MM.1S (cell line): Measurements from ENCODE around the gene PUS1.
A peak's percentile ranks its signal among the peaks of the same experiment; 100 is the strongest.

ENCODE experiments used
- DNase-seq: peaks from one replicate; pipeline ENCODE4 v3.0.0-alpha.2; 2015
- H2AFZ ChIP-seq: fragments of 300-600 bp; sonication (generic); 2 replicates; pipeline ENCODE4 v1.6.0; 2016; ENCODE audit warnings: antibody characterized with exemption, low read length
- H3F3A ChIP-seq: fragments of 300-600 bp; sonication (generic); 2 replicates; pipeline ENCODE4 v1.6.1; 2016; ENCODE audit warnings: mild to moderate bottlenecking, antibody characterized with exemption, low read length, moderate library complexity, mixed read lengths; ENCODE audit not compliant: insufficient read depth
- H3K27ac ChIP-seq: fragments of 300-600 bp; sonication (generic); 2 replicates; pipeline ENCODE4 v1.5.1; 2016; ENCODE audit warnings: mild to moderate bottlenecking, low read length
- H3K27me3 ChIP-seq: fragments of 300-600 bp; sonication (generic); replicated peaks from 2 replicates; pipeline ENCODE4 v1.6.0; 2016; ENCODE audit warnings: low read length; ENCODE audit not compliant: insufficient read depth
- H3K36me3 ChIP-seq: fragments of 300-600 bp; sonication (generic); replicated peaks from 2 replicates; pipeline ENCODE4 v1.6.1; 2016; ENCODE audit warnings: mild to moderate bottlenecking, low read length, mixed read lengths; ENCODE audit not compliant: insufficient read depth
- H3K4me1 ChIP-seq: fragments of 300-600 bp; sonication (generic); 2 replicates; pipeline ENCODE4 v1.6.1; 2016; ENCODE audit warnings: low read length, mixed read lengths
- H3K4me2 ChIP-seq: fragments of 300-600 bp; sonication (generic); 2 replicates; pipeline ENCODE4 v1.6.0; 2016; ENCODE audit warnings: low read depth, low read length
- H3K4me3 ChIP-seq: fragments of 300-600 bp; sonication (generic); 2 replicates; pipeline ENCODE4 v1.5.1; 2016; ENCODE audit warnings: low read length, mixed read lengths
- H3K79me2 ChIP-seq: fragments of 300-600 bp; sonication (generic); 2 replicates; pipeline ENCODE4 v1.6.1; 2016; ENCODE audit warnings: mixed run types, low read length, mixed read lengths
- H3K9ac ChIP-seq: fragments of 300-600 bp; sonication (generic); 2 replicates; pipeline ENCODE4 v1.6.1; 2016; ENCODE audit warnings: low read length, mixed read lengths
- H3K9me2 ChIP-seq: fragments of 300-600 bp; sonication (generic); replicated peaks from 2 replicates; pipeline ENCODE4 v1.6.1; 2016; ENCODE audit warnings: mild to moderate bottlenecking, low read length, mixed read lengths; ENCODE audit not compliant: insufficient read depth
- H3K9me3 ChIP-seq: fragments of 300-600 bp; sonication (generic); replicated peaks from 2 replicates; pipeline ENCODE4 v1.6.1; 2016; ENCODE audit warnings: mild to moderate bottlenecking, low read length, mixed read lengths; ENCODE audit not compliant: insufficient read depth
- H4K20me1 ChIP-seq: fragments of 300-600 bp; sonication (generic); 2 replicates; pipeline ENCODE4 v1.6.1; 2016; ENCODE audit warnings: mild to moderate bottlenecking, low read length, moderate library complexity, mixed read lengths; ENCODE audit not compliant: insufficient read depth
- EZH2 ChIP-seq: fragments of 300-600 bp; sonication (generic); optimal IDR thresholded peaks from 2 replicates; pipeline ENCODE3; 2017; ENCODE audit warnings: low read depth, mild to moderate bottlenecking, antibody characterized with exemption, low read length, mixed read lengths
- EZH2phosphoT487 ChIP-seq: fragments of 300-600 bp; sonication (generic); IDR thresholded peaks from 2 replicates; pipeline ENCODE4 v1.6.1; 2018; ENCODE audit warnings: antibody characterized with exemption, low read length
- TF ChIP-seq, protein P1 (sequence below): fragments of 300-600 bp; sonication (generic); IDR thresholded peaks from 2 replicates; pipeline ENCODE4 v1.5.1; 2016; ENCODE audit warnings: antibody characterized with exemption, low read length, mixed read lengths

PUS1 gene

DNA sequence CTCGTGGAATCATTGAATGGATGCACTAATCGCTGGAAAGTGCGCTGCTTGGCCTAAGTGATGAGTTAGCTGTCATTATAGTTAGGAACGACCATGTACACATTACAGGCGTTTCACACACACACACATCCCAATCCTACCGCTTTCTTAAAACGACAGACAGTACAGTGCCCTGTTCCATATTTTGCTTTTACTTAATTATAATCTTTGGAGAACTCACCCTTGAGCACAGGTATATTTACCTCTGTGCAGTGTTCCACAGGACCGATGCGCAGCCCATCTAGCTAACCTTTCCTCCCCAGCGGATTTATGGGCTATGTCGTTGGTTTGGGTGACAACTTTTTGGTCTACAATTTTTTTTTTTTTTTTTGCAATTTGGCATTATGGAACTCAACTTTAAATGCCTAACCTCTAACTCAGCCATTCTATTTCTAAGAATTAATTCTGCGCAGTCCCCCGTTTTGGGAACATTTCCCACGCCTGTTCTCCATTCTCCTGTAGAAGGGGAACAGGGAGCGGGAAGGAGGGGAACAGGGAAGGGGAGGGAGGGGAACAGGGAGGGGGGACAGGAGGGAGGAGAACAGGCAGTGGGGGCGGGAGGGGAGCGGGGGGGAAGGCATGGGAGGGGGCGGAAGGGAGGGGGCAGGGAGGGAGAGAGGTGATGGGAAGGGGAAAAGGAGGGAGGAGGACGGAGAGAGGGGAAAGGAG is 35.3 kb upstream of the PUS1 start:
- Histone ChIP-seq H3K9me3 (no peaks in the 10 kb centered on the region), H3K4me1 (no peaks in the 10 kb centered on the region), H3K4me3 (no peak overlapping the region), H3K9me2 (no peaks in the 10 kb centered on the region), H2AFZ (no peak overlapping the region), H3F3A (no peaks in the 10 kb centered on the region), H3K4me2 (no peak overlapping the region), H4K20me1 (no peaks in the 10 kb centered on the region), H3K27ac (no peak overlapping the region), H3K79me2 (no peaks in the 10 kb centered on the region; the same call in 1 of the 2 replicates), H3K9ac (no peak overlapping the region), H3K27me3 (no peaks in the 10 kb centered on the region), H3K36me3 (no peaks in the 10 kb centered on the region)
- no peak for DNase-seq
- TF ChIP-seq EZH2phosphoT487: no peak
- TF ChIP-seq, protein P1, sequence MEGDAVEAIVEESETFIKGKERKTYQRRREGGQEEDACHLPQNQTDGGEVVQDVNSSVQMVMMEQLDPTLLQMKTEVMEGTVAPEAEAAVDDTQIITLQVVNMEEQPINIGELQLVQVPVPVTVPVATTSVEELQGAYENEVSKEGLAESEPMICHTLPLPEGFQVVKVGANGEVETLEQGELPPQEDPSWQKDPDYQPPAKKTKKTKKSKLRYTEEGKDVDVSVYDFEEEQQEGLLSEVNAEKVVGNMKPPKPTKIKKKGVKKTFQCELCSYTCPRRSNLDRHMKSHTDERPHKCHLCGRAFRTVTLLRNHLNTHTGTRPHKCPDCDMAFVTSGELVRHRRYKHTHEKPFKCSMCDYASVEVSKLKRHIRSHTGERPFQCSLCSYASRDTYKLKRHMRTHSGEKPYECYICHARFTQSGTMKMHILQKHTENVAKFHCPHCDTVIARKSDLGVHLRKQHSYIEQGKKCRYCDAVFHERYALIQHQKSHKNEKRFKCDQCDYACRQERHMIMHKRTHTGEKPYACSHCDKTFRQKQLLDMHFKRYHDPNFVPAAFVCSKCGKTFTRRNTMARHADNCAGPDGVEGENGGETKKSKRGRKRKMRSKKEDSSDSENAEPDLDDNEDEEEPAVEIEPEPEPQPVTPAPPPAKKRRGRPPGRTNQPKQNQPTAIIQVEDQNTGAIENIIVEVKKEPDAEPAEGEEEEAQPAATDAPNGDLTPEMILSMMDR: no peak
- TF ChIP-seq EZH2: no peak

DNA sequence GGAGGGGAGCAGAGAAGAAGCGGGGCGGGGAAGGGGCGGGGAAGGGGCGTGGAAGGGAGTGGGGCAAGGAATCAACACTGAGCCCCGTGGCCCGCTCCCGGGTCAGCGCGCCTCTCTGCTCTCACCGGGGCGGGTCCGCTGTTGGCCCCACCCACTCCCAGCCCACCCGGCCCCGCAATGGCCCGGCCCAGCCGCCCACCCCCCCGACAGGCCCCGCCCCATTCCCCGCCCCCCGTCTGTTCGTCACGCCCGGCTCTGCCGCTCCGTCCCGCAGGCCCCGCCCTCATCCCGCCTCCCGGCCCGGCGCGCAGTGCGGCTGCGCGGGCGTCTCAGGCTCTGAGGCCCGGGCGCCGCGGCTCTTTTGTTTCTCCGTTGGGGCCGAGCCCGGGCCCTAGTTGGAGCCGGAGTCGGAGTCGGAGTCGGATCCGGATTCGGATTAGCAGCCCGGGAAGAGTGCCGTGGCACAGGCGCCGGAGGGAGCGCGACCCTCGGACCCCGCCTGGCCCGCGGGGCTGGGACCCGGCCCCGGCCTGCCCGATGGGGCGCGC is 34.7 kb upstream of the PUS1 start, which contains the start of gene ULK1:
Gene ULK1 (plus strand): TSS at position 310 of the 548 bp plus-strand sequence. CDS start 380 bp downstream, outside the sequence.
- Histone ChIP-seq H3F3A (no peaks in the 10 kb centered on the region), H3K79me2 (no peaks in the 10 kb centered on the region; the same call in 1 of the 2 replicates), H3K4me1 (no peaks in the 10 kb centered on the region), H3K4me2 (peak within 1 kb of the TSS; percentile 87), H2AFZ (no peak within 1 kb of the TSS), H3K9me3 (no peaks in the 10 kb centered on the region), H3K9ac (peak within 1 kb of the TSS; percentile 82), H3K36me3 (no peaks in the 10 kb centered on the region), H3K27ac (peak within 1 kb of the TSS; percentile 67; the same call in 1 of the 2 replicates), H3K4me3 (peak within 1 kb of the TSS; percentile 67), H4K20me1 (no peaks in the 10 kb centered on the region), H3K9me2 (no peaks in the 10 kb centered on the region), H3K27me3 (no peaks in the 10 kb centered on the region)
- peak; percentile 79 for DNase-seq
- TF ChIP-seq EZH2: no peak
- TF ChIP-seq, protein P1: no peak
- TF ChIP-seq EZH2phosphoT487: no peak

DNA sequence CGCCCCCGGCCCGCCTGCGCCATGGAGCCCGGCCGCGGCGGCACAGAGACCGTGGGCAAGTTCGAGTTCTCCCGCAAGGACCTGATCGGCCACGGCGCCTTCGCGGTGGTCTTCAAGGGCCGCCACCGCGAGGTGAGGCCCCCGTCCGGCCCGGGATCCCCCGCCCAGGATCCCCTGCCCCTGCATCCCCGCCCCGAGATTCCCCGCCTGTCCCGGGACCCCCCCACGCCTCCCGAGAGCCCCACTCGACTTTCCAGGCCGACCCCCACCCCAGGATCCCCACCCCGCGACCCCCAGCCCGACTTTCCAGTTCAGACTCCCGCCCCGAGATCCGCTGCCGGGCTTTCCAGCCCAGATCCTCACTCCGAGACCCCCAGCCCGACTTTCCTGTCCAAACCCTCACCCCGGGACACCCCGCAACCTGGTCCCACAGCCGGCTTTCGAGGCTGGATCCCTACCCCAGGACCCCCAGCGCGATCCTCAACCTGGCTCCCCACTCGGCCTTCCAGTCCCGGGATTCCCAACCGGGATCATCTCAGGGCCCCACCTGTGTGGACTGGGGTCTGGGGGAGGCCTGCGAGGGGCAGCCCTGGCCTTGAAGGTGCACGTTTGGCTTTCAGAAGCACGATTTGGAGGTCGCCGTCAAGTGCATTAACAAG is 34.0 kb upstream of the PUS1 start:
- Histone ChIP-seq H3K36me3 (no peaks in the 10 kb centered on the region), H3K4me3 (peak overlapping the region; percentile 67), H3K27me3 (no peaks in the 10 kb centered on the region), H3K9ac (peak overlapping the region; percentile 82), H2AFZ (no peak overlapping the region), H3K9me3 (no peaks in the 10 kb centered on the region), H4K20me1 (no peaks in the 10 kb centered on the region), H3K27ac (peak overlapping the region; percentile 67; the same call in 1 of the 2 replicates), H3K9me2 (no peaks in the 10 kb centered on the region), H3K79me2 (no peaks in the 10 kb centered on the region; the same call in 1 of the 2 replicates), H3K4me1 (no peaks in the 10 kb centered on the region), H3F3A (no peaks in the 10 kb centered on the region), H3K4me2 (peak overlapping the region; percentile 87)
- DNase-seq: no peak
- no peak for TF ChIP-seq EZH2phosphoT487
- no peak for TF ChIP-seq EZH2
- TF ChIP-seq, protein P1: no peak
